HepG2 (cell line): ENCODE data around the gene ING1.

Experiments used
- EZH2 ChIP-seq: conservative IDR thresholded peaks from 2 replicates; pipeline ENCODE4 v1.6.1; 2012; ENCODE audit warnings: mild to moderate bottlenecking, low read depth, low read length, moderate library complexity
- MIER3 ChIP-seq: IDR thresholded peaks from 2 replicates; pipeline ENCODE4 v1.6.1; 2016; ENCODE audit warnings: missing compliant biosample characterization, borderline replicate concordance
- NCOA1 ChIP-seq: sonication (generic); formaldehyde crosslinking; IDR thresholded peaks from 2 replicates; pipeline ENCODE4 v1.9.0; 2021; ENCODE audit warnings: missing genetic modification reagents
- RXRA ChIP-seq: sonication (generic); formaldehyde crosslinking; IDR thresholded peaks from 2 replicates; pipeline ENCODE4 v1.5.1; 2020; ENCODE audit warnings: missing genetic modification reagents
- SALL2 ChIP-seq: sonication (generic); formaldehyde crosslinking; IDR thresholded peaks from 2 replicates; pipeline ENCODE4 v1.8.1; 2023; ENCODE audit warnings: mild to moderate bottlenecking, missing genetic modification reagents, inconsistent platforms

GRCh38 chr13:110666255-110666533 is 47.3 kb upstream of the ING1 start:
- TF ChIP-seq NCOA1 (no peak), RXRA (CRISPR knock-in tag) (no peak), EZH2 (no peak), MIER3 (CRISPR knock-in tag) (no peak), SALL2 (no peak)
